GM19240 (cell line): ENCODE results near the gene ZAR1L.
"Not testable (repeated sequence)": the region's sequence is repeated elsewhere in the genome, so short reads cannot be mapped to it uniquely, and the experiment has no call there.

Experiments
- DNase-seq: peaks from one replicate; pipeline ENCODE4 v3.0.0; 2011; ENCODE audit warnings: low spot score; ENCODE audit not compliant: insufficient read length

ZAR1L gene

DNA sequence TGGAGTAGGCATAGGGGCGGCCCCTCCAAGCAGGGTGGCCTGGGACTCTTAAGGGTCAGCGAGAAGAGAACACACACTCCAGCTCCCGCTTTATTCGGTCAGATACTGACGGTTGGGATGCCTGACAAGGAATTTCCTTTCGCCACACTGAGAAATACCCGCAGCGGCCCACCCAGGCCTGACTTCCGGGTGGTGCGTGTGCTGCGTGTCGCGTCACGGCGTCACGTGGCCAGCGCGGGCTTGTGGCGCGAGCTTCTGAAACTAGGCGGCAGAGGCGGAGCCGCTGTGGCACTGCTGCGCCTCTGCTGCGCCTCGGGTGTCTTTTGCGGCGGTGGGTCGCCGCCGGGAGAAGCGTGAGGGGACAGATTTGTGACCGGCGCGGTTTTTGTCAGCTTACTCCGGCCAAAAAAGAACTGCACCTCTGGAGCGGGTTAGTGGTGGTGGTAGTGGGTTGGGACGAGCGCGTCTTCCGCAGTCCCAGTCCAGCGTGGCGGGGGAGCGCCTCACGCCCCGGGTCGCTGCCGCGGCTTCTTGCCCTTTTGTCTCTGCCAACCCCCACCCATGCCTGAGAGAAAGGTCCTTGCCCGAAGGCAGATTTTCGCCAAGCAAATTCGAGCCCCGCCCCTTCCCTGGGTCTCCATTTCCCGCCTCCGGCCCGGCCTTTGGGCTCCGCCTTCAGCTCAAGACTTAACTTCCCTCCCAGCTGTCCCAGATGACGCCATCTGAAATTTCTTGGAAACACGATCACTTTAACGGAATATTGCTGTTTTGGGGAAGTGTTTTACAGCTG, at the start of gene ZAR1L, which contains the start of gene BRCA2:
Gene ZAR1L, minus strand, starts transcription at position 126 of the 790 bp plus-strand sequence. CDS start 3,438 bp downstream, outside the sequence.
Gene BRCA2, plus strand, starts transcription at position 271 of the 790 bp plus-strand sequence. CDS start 953 bp downstream, outside the sequence.
- peak; percentile 46 for DNase-seq

DNA sequence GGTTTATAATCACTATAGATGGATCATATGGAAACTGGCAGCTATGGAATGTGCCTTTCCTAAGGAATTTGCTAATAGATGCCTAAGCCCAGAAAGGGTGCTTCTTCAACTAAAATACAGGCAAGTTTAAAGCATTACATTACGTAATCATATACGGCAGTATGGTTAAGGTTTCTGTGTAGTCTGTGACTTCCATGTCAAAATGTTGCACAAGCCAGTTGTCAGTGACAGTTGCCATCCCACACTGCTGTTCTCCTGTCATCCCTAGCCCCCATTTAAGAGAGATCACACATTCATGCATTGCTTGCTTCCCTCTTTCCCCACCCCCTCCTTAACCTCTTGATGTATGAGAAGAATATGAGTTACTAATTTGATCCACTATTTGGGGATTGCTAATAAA, 47.4 kb upstream of the ZAR1L start:
- no peak for DNase-seq

DNA sequence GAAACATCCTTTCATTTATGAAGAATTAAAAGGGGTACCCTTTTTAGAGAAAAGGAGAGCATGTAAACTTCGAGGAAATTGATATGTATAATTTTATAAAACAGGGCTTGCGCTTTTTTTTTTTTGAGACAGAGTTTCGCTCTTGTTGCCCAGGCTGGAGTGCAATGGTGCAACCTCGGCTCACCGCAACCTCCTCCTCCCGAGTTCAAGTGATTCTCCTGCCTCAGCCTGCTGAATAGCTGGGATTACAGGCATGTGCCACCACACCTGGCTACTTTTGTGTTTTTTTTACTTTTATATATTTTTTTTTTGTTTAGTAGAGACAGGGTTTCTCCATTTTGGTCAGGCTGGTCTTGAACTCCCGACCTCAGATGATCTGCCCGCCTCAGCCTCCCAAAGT, 40.8 kb upstream of the ZAR1L start:
- not testable (repeated sequence) for DNase-seq

GRCh38 chr13:32354040-32354439, 38.9 kb upstream of the ZAR1L start:
- DNase-seq = no peak

GRCh38 chr13:32350839-32351441, 35.8 kb upstream of the ZAR1L start:
- not testable (repeated sequence) for DNase-seq

DNA sequence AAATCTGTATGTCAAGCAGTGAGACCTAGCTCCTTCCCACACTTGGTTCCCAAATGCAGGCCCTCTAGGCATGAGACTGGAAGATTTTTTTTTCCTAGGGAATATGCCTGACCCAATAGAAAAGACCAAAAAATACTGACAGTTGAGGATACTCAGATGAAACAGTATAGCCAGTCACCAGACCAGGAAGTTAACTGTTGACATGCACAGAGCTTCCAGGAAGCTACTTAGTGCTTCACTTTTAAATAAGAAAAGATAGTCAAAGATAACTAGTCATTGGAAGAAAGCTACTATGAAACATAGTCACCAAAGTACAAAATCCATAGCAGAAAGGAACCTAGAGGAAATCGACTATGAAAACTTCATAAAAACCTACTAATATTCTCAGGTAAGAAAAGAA, 32.5 kb upstream of the ZAR1L start:
- no peak for DNase-seq

GRCh38 chr13:32340914-32341313, 25.8 kb upstream of the ZAR1L start:
- DNase-seq = no peak

- no peak for DNase-seq
These were observed 19.5 kb upstream of the ZAR1L start for GRCh38 chr13:32334671-32335070.

DNA sequence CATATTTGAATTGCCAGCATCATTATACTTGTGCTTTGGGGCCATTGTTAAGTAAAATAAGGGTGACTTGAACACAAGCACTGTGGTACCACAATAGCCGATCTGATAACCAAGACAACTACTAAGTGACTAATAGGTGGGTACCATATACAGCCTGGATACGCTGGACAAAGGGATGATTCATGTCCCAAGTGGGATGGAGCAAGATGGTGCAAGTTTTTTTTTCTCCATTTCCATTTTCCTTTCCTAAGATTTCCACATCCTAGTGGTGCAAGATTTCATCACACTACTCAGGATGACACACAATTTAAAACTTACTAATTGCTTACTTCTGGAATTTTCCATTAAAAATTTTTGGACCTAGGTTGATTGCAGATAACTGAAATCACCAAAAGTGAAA, 15.3 kb upstream of the ZAR1L start:
- no peak for DNase-seq

DNA sequence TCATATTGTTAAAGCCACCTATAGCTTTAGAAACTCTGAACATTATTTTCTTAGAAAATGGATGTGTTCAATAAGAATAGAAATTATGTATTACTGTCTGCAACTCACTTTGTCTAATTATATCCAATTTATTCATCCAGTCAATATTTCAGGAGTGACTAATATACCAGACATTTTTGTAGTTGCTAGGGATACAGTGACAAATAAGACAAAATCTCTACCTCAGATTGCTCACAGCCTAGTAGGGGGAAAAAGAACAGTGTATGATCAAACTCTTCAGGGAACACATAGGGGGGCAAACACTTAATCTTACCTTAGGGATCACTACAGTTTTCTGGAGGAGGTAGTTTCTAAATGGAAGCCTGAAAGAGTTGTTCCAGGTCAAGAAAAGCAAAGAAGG, 8.7 kb upstream of the ZAR1L start:
- no peak for DNase-seq

- DNase-seq = no peak
These were observed 5.4 kb upstream of the ZAR1L start for GRCh38 chr13:32320528-32320927.

GRCh38 chr13:32317716-32318465, 2.7 kb upstream of the ZAR1L start:
- no peak for DNase-seq

DNA sequence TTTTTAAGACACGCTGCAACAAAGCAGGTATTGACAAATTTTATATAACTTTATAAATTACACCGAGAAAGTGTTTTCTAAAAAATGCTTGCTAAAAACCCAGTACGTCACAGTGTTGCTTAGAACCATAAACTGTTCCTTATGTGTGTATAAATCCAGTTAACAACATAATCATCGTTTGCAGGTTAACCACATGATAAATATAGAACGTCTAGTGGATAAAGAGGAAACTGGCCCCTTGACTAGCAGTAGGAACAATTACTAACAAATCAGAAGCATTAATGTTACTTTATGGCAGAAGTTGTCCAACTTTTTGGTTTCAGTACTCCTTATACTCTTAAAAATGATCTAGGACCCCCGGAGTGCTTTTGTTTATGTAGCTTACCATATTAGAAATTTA, 1.3 kb upstream of the ZAR1L start:
- no peak for DNase-seq

DNA sequence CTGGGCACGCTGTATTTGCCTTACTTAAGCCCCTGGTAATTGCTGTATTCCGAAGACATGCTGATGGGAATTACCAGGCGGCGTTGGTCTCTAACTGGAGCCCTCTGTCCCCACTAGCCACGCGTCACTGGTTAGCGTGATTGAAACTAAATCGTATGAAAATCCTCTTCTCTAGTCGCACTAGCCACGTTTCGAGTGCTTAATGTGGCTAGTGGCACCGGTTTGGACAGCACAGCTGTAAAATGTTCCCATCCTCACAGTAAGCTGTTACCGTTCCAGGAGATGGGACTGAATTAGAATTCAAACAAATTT, 821 bp upstream of the ZAR1L start:
- DNase-seq = peak; percentile 8

DNA sequence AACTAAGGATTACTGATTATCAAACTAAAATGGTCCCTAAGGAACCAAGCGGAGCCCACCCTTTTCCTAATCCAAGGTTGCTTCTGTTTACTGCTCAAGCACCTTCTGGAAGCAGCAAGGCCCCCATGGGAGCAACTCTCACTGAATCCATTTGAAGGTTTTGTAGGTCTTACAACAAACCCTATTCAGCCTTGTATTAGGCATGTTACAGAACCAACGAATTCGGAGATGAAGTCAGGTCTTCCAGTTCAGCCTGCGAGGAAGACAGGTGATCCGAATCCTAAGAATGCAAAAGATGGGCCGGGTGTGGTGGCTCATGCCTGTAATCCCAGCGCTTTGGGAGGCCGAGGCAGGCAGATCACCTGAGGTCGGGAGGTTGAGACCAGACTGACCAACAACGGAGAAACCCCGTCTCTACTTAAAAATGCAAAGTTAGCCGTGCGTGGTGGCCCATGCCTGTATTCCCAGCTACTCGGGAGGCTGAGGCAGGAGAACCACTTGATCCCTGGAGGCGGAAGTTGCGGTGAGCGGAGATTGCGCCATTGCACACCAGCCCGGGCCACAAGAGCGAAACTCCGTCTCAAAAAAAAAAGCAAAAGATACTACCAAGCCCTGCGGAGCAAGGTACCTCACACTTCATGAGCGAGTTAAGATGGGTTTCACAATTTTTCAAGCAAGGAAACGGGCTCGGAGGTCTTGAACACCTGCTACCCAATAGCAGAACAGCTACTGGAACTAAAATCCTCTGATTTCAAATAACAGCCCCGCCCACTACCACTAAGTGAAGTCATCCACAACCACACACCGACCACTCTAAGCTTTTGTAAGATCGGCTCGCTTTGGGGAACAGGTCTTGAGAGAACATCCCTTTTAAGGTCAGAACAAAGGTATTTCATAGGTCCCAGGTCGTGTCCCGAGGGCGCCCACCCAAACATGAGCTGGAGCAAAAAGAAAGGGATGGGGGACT, 609 bp downstream of the ZAR1L start:
- no peak for DNase-seq

DNA sequence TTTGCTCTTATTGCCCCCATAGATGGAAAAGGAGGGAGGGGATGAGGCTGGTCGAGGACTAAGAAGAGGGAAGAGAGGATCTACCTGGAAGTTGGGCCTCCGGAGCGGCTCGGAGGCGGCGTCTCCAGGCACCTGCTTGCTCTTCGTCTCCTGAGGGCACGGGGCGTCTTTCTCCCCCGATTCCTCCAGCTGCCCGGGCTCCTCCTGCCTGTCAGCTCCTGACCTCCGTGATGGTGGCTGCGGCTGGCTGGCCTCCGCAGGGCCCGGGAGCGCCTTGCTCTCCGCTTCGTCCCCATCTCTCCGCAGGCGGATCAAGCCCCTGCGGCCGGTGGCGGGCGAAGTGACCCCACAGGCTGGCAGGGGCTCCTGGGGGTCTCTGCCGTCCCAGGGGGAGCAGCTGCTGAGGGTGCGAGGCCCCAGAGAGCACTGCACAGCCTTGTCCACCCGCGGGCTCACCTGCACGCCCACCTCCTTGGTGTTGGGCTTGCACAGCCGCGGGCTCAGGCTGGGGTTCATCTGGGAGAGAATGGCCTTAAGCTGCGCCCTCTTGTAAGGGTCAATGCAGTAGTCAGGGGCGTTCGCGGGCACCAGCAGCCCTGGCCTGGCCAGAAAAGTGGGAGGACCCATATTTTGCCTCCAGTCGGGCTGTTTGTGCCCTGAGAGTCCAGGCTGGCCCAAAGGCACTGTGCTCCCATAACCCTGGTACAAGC, 3.8 kb downstream of the ZAR1L start:
- DNase-seq = no peak

- no peak for DNase-seq
These were observed 4.9 kb downstream of the ZAR1L start for GRCh38 chr13:32310134-32310706.

DNA sequence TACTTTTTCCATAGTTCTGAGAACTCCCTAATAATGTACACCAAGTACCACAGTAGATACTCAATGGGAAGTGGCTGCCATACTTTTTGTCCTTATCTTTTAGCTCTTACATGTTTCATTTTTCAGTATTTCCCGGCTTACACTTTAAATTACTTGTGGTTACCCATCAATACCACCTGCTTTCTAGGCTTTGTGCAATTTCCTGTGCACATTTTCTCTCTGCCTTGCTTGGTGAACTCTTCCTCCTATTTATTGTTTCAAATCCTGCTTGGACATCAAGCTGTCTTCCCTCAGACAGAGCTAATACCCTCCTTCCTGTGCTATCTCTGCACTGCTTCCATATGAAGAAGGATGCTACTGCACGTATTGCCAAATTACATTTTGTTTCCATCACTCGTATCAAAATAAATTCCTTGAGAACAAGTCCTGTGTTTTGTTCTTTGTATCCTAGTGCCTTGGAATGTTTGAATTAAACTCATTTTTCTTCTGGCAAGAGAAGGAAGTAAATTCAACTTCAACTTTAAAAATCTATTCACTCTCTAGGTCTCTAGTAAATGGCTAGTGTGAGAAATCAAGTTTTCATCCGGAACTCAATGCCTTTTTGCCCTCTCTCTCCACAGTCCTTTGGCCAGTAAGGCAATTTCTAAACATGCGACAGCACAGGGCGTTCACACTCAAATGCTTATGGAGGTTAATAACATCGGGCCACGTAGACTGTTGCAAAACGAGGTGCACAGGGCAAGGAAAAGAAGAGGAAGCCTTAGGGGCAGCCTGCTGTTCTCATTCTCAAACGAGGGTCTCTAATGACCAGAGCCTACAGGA, 5.6 kb downstream of the ZAR1L start:
- DNase-seq = no peak

- no peak for DNase-seq
These were observed 9.5 kb downstream of the ZAR1L start for GRCh38 chr13:32305646-32306045.
